CD4-positive, alpha-beta T cell treated with Interleukin-2 at 100 ng/mL for 4 hours (primary cell): ENCODE results near the gene KCND2.

Experiments used
- DNase-seq: peaks from one replicate; pipeline ENCODE4 v3.0.0-alpha.2; 2020; ENCODE audit warnings: low spot score

The KCND2 gene

GRCh38 chr7:120412139-120413050 lies 139.4 kb downstream of the KCND2 start:
- DNase-seq = no peak

- DNase-seq = no peak
These were observed 140.2 kb downstream of the KCND2 start for GRCh38 chr7:120413164-120413563.

- no peak for DNase-seq
These were observed 144.4 kb downstream of the KCND2 start for GRCh38 chr7:120417244-120417979.

GRCh38 chr7:120421151-120421651 lies 148.2 kb downstream of the KCND2 start:
- no peak for DNase-seq

- DNase-seq = no peak
These were observed 158.0 kb downstream of the KCND2 start for GRCh38 chr7:120431016-120431415.

GRCh38 chr7:120436487-120437060 lies 163.6 kb downstream of the KCND2 start:
- DNase-seq = no peak

- no peak for DNase-seq
These were observed 168.9 kb downstream of the KCND2 start for GRCh38 chr7:120441850-120442249.

GRCh38 chr7:120442838-120443237 lies 169.9 kb downstream of the KCND2 start:
- no peak for DNase-seq

GRCh38 chr7:120444650-120445049 lies 171.7 kb downstream of the KCND2 start:
- DNase-seq = no peak

GRCh38 chr7:120445276-120445675 lies 172.3 kb downstream of the KCND2 start:
- DNase-seq = no peak

GRCh38 chr7:120452665-120453064 lies 179.7 kb downstream of the KCND2 start:
- no peak for DNase-seq

- DNase-seq = no peak
These were observed 183.7 kb downstream of the KCND2 start for GRCh38 chr7:120456699-120457098.

- DNase-seq = no peak
These were observed 188.0 kb downstream of the KCND2 start for GRCh38 chr7:120460949-120461348.

GRCh38 chr7:120462991-120463390 lies 190.0 kb downstream of the KCND2 start:
- DNase-seq = no peak

GRCh38 chr7:120464104-120464503 lies 191.1 kb downstream of the KCND2 start:
- no peak for DNase-seq

GRCh38 chr7:120467676-120468075 lies 194.7 kb downstream of the KCND2 start:
- DNase-seq = no peak

- DNase-seq = no peak
These were observed 195.6 kb downstream of the KCND2 start for GRCh38 chr7:120468611-120469010.

- no peak for DNase-seq
These were observed 199.9 kb downstream of the KCND2 start for GRCh38 chr7:120472892-120473291.

- DNase-seq = no peak
These were observed 200.4 kb downstream of the KCND2 start for GRCh38 chr7:120473352-120473751.

GRCh38 chr7:120475994-120476393 lies 203.0 kb downstream of the KCND2 start:
- DNase-seq = no peak

GRCh38 chr7:120480472-120480871 lies 207.5 kb downstream of the KCND2 start:
- no peak for DNase-seq

- no peak for DNase-seq
These were observed 208.0 kb downstream of the KCND2 start for GRCh38 chr7:120480930-120481329.

GRCh38 chr7:120486164-120486563 lies 213.2 kb downstream of the KCND2 start:
- no peak for DNase-seq
